ENCODE measurements around the gene IGF2R.

Gene IGF2R

GRCh38 chr6:160120087-160120486 is 151.2 kb downstream of the IGF2R start:
- Histone ChIP-seq H3K27ac (ENCODE audit: low read length) (no peak overlapping the region), H3K4me1 (ENCODE audit: low read length) (no peaks in the 10 kb centered on the region), H2AFZ (ENCODE audit: low read length) (no peak overlapping the region), H3K9me3 (replicated peaks; ENCODE audit: insufficient read depth, low read length) (no peaks in the 10 kb centered on the region), H4K20me1 (ENCODE audit: insufficient read depth, low read length) (no peaks in the 10 kb centered on the region), H3K9me2 (replicated peaks; ENCODE audit: insufficient read depth, low read length) (no peaks in the 10 kb centered on the region), H3K4me2 (ENCODE audit: low read depth, low read length) (no peak overlapping the region), H3K27me3 (replicated peaks; ENCODE audit: insufficient read depth, low read length) (no peaks in the 10 kb centered on the region), H3K4me3 (ENCODE audit: low read length) (no peak overlapping the region), H3K79me2 (ENCODE audit: low read length) (no peaks in the 10 kb centered on the region), H3K9ac (ENCODE audit: low read length) (no peak overlapping the region), H3K36me3 (replicated peaks; ENCODE audit: insufficient read depth, low read length) (no peaks in the 10 kb centered on the region), H3F3A (ENCODE audit: insufficient read depth, low read length) (no peaks in the 10 kb centered on the region)
- DNase-seq, result no peak
- TF ChIP-seq CTCF (IDR thresholded peaks at IDR 0.05; ENCODE audit: low read length) (no peak), EZH2 (optimal IDR thresholded peaks at IDR 0.05; ENCODE audit: low read depth, low read length) (no peak), EZH2phosphoT487 (IDR thresholded peaks at IDR 0.05; ENCODE audit: low read length) (no peak)

- Histone ChIP-seq H3K9me3 (replicated peaks; ENCODE audit: insufficient read depth, low read length) (no peaks in the 10 kb centered on the region), H4K20me1 (ENCODE audit: insufficient read depth, low read length) (no peaks in the 10 kb centered on the region), H2AFZ (ENCODE audit: low read length) (no peak within 1 kb of the TSS), H3K4me3 (ENCODE audit: low read length) (no peak within 1 kb of the TSS), H3F3A (ENCODE audit: insufficient read depth, low read length) (no peaks in the 10 kb centered on the region), H3K4me2 (ENCODE audit: low read depth, low read length) (no peak within 1 kb of the TSS), H3K27ac (ENCODE audit: low read length) (no peak within 1 kb of the TSS), H3K36me3 (replicated peaks; ENCODE audit: insufficient read depth, low read length) (no peaks in the 10 kb centered on the region), H3K79me2 (ENCODE audit: low read length) (no peaks in the 10 kb centered on the region), H3K9me2 (replicated peaks; ENCODE audit: insufficient read depth, low read length) (no peaks in the 10 kb centered on the region), H3K4me1 (ENCODE audit: low read length) (no peaks in the 10 kb centered on the region), H3K9ac (ENCODE audit: low read length) (no peak within 1 kb of the TSS), H3K27me3 (replicated peaks; ENCODE audit: insufficient read depth, low read length) (no peaks in the 10 kb centered on the region)
- no peak for DNase-seq
- no peak for TF ChIP-seq EZH2 (optimal IDR thresholded peaks at IDR 0.05; ENCODE audit: low read depth, low read length)
These were observed 152.7 kb downstream of the IGF2R start, which contains the start of gene SLC22A1 for GRCh38 chr6:160121558-160121957. Gene SLC22A1, plus strand, starts transcription at chr6:160121815. Its CDS starts 121 bp downstream, at chr6:160121936.

GRCh38 chr6:160121981-160122380 is 153.1 kb downstream of the IGF2R start:
- Histone ChIP-seq H3K36me3 (replicated peaks; ENCODE audit: insufficient read depth, low read length) (no peaks in the 10 kb centered on the region), H3K79me2 (ENCODE audit: low read length) (no peaks in the 10 kb centered on the region), H4K20me1 (ENCODE audit: insufficient read depth, low read length) (no peaks in the 10 kb centered on the region), H3K9me2 (replicated peaks; ENCODE audit: insufficient read depth, low read length) (no peaks in the 10 kb centered on the region), H3K4me2 (ENCODE audit: low read depth, low read length) (no peak overlapping the region), H2AFZ (ENCODE audit: low read length) (no peak overlapping the region), H3F3A (ENCODE audit: insufficient read depth, low read length) (no peaks in the 10 kb centered on the region), H3K4me1 (ENCODE audit: low read length) (no peaks in the 10 kb centered on the region), H3K9ac (ENCODE audit: low read length) (no peak overlapping the region), H3K4me3 (ENCODE audit: low read length) (no peak overlapping the region), H3K27ac (ENCODE audit: low read length) (no peak overlapping the region), H3K9me3 (replicated peaks; ENCODE audit: insufficient read depth, low read length) (no peaks in the 10 kb centered on the region), H3K27me3 (replicated peaks; ENCODE audit: insufficient read depth, low read length) (no peaks in the 10 kb centered on the region)
- TF ChIP-seq CTCF (IDR thresholded peaks at IDR 0.05; ENCODE audit: low read length) (no peak), EZH2 (optimal IDR thresholded peaks at IDR 0.05; ENCODE audit: low read depth, low read length) (no peak), EZH2phosphoT487 (IDR thresholded peaks at IDR 0.05; ENCODE audit: low read length) (no peak)
- DNase-seq, result no peak

GRCh38 chr6:160122744-160123143 is 153.9 kb downstream of the IGF2R start:
- TF ChIP-seq EZH2 (optimal IDR thresholded peaks at IDR 0.05; ENCODE audit: low read depth, low read length) (no peak), EZH2phosphoT487 (IDR thresholded peaks at IDR 0.05; ENCODE audit: low read length) (no peak), CTCF (IDR thresholded peaks at IDR 0.05; ENCODE audit: low read length) (no peak)
- Histone ChIP-seq H3K4me2 (ENCODE audit: low read depth, low read length) (no peak overlapping the region), H3K9me2 (replicated peaks; ENCODE audit: insufficient read depth, low read length) (no peaks in the 10 kb centered on the region), H4K20me1 (ENCODE audit: insufficient read depth, low read length) (no peaks in the 10 kb centered on the region), H3K9ac (ENCODE audit: low read length) (no peak overlapping the region), H3K36me3 (replicated peaks; ENCODE audit: insufficient read depth, low read length) (no peaks in the 10 kb centered on the region), H2AFZ (ENCODE audit: low read length) (no peak overlapping the region), H3F3A (ENCODE audit: insufficient read depth, low read length) (no peaks in the 10 kb centered on the region), H3K79me2 (ENCODE audit: low read length) (no peaks in the 10 kb centered on the region), H3K4me1 (ENCODE audit: low read length) (no peaks in the 10 kb centered on the region), H3K9me3 (replicated peaks; ENCODE audit: insufficient read depth, low read length) (no peaks in the 10 kb centered on the region), H3K27ac (ENCODE audit: low read length) (no peak overlapping the region), H3K4me3 (ENCODE audit: low read length) (no peak overlapping the region), H3K27me3 (replicated peaks; ENCODE audit: insufficient read depth, low read length) (no peaks in the 10 kb centered on the region)
- DNase-seq, result no peak

Data from MM.1S (cell line).